ENCODE measurements around the gene CDH4.

The CDH4 gene

GRCh38 chr20:61290721-61291120 is 38.7 kb downstream of the CDH4 start:
- H3K9me3 ChIP-seq (ENCODE audit: control insufficient read depth, insufficient read depth, low read depth, low read length): no peaks in the 10 kb centered on the region
- H3K4me1 ChIP-seq (ENCODE audit: control insufficient read depth, insufficient read depth, low read length): no peaks in the 10 kb centered on the region
- H3K27ac ChIP-seq (ENCODE audit: extremely low read depth, low read depth, low read length): no peak overlapping the region
- CTCF ChIA-PET: no interaction called here
- TF ChIP-seq ZNF302 (tag by site-specific recombination; IDR thresholded peaks at IDR 0.05; ENCODE audit: low read depth): no peak
- no peak for TF ChIP-seq ZNF239 (tag by site-specific recombination; IDR thresholded peaks at IDR 0.05)
- TF ChIP-seq INSM2 (tag by site-specific recombination; IDR thresholded peaks at IDR 0.05): no peak
- no peak for TF ChIP-seq RBAK (tag by site-specific recombination; IDR thresholded peaks at IDR 0.05)
- TF ChIP-seq ZNF174 (tag by site-specific recombination; IDR thresholded peaks at IDR 0.05): no peak
- TF ChIP-seq MZF1 (tag by site-specific recombination; IDR thresholded peaks at IDR 0.05; ENCODE audit: borderline replicate concordance): no peak
- TF ChIP-seq KLF17 (tag by site-specific recombination; IDR thresholded peaks at IDR 0.05): no peak
- TF ChIP-seq HIC1 (tag by site-specific recombination; IDR thresholded peaks at IDR 0.05): no peak
- TF ChIP-seq ZNF747 (tag by site-specific recombination; IDR thresholded peaks at IDR 0.05): no peak
- TF ChIP-seq ZNF292 (tag by site-specific recombination; IDR thresholded peaks at IDR 0.05; ENCODE audit: borderline replicate concordance, low read depth): no peak
- no peak for TF ChIP-seq ZNF214 (tag by site-specific recombination; IDR thresholded peaks at IDR 0.05; ENCODE audit: borderline replicate concordance)
- TF ChIP-seq ZFP37 (tag by site-specific recombination; IDR thresholded peaks at IDR 0.05): no peak
- no peak for TF ChIP-seq ZNF548 (tag by site-specific recombination; IDR thresholded peaks at IDR 0.05)
- TF ChIP-seq ZSCAN5A (tag by site-specific recombination; IDR thresholded peaks at IDR 0.05): no peak
- no peak for TF ChIP-seq BCL11A (tag by site-specific recombination; IDR thresholded peaks at IDR 0.05; ENCODE audit: low read depth)
- TF ChIP-seq ZNF660 (tag by site-specific recombination; IDR thresholded peaks at IDR 0.05): no peak
- TF ChIP-seq PRDM4 (tag by site-specific recombination; IDR thresholded peaks at IDR 0.05): no peak
- no peak for TF ChIP-seq ZNF350 (tag by site-specific recombination; IDR thresholded peaks at IDR 0.05)
- TF ChIP-seq TCF7L2 (IDR thresholded peaks at IDR 0.05; ENCODE audit: borderline replicate concordance, low read depth, low read length): no peak
- no peak overlapping the region for H3K4me3 ChIP-seq (ENCODE audit: low read depth, low read length)
- POLR2A ChIA-PET: no interaction called here
- H3K36me3 ChIP-seq (ENCODE audit: control insufficient read depth in 2 of 2, insufficient read depth in 1 of 2, low read length in 2 of 2): no peaks in the 10 kb centered on the region
